ENCODE data around the gene TBL2.

DNA sequence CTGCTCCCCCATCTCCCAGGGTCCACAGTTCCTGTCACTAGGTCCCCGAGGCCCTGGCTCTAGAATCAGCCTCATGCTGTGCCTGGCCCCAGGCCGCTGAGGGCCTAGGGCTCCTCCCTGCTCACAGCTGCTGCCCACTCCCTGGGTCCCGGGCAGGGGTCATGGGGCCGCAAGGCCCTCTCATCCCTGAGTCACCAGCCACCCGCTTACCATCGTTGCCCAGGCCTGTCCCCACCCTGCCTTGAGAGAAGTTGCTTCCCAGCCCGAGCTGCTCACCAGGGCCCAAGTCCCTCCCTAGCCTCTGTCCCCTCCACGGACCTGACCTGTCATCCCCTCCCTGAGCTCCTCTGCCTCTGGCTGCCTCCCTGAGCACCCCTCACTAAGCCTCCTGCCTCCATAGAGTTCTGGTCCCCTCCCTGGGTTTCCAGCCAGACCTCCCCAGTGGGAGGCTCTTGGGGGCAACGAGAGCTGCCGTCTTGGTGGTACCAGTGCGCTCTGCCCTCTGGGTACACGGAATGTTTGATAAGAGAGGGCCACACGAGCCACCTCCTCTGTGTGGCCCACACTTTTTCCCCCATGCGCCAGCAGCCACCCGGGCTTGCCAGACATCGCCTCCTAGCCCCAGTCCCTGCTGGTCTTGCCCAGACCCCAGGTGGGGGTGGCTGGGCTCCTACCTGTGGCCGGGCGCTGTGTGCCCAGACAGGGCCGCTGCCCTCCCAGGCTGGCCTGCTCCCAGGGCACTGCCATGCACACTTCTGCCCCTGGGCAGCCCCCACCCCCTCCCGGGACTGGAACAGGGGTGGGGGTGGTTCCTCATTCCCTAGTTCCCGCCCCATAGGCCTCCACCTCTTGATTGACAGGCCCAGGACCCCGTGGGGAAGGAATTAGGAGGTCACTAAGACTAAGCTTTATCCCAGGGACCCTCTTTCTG is 24.6 kb upstream of the TBL2 start:
- TF ChIP-seq POLR2A (IDR thresholded peaks at IDR 0.05), result no peak
- TF ChIP-seq, protein P1, sequence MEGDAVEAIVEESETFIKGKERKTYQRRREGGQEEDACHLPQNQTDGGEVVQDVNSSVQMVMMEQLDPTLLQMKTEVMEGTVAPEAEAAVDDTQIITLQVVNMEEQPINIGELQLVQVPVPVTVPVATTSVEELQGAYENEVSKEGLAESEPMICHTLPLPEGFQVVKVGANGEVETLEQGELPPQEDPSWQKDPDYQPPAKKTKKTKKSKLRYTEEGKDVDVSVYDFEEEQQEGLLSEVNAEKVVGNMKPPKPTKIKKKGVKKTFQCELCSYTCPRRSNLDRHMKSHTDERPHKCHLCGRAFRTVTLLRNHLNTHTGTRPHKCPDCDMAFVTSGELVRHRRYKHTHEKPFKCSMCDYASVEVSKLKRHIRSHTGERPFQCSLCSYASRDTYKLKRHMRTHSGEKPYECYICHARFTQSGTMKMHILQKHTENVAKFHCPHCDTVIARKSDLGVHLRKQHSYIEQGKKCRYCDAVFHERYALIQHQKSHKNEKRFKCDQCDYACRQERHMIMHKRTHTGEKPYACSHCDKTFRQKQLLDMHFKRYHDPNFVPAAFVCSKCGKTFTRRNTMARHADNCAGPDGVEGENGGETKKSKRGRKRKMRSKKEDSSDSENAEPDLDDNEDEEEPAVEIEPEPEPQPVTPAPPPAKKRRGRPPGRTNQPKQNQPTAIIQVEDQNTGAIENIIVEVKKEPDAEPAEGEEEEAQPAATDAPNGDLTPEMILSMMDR (IDR thresholded peaks at IDR 0.05), result no peak
